HCT116 (cell line): Measurements from ENCODE around the gene HOXC12.

Experiments used
- CTCF ChIP-seq, 3 experiments: fragments of 200-600 bp in 1 of 3; sonication (generic) in 1 of 3; IDR thresholded peaks in 2 of 3; conservative IDR thresholded peaks in 1 of 3; 2 replicates each; pipeline ENCODE4 v1.5.1; 2012 to 2017; ENCODE audit warnings: low read depth in 2 of 3, low read length in 2 of 3, antibody characterized with exemption in 1 of 3, borderline replicate concordance in 1 of 3, control low read depth in 1 of 3, mild to moderate bottlenecking in 1 of 3, mixed read lengths in 1 of 3, mixed run types in 1 of 3, moderate library complexity in 1 of 3; ENCODE audit not compliant: insufficient read depth in 1 of 3
- ELF1 ChIP-seq: IDR thresholded peaks from 2 replicates; pipeline ENCODE4 v1.6.1; 2012; ENCODE audit warnings: low read depth, borderline replicate concordance
- EZH2 ChIP-seq: fragments of 200-600 bp; sonication (generic); IDR thresholded peaks from 2 replicates; pipeline ENCODE4 v1.6.1; 2017; ENCODE audit warnings: antibody characterized with exemption, mixed run types
- FOSL1 ChIP-seq: IDR thresholded peaks from 2 replicates; pipeline ENCODE4 v1.6.1; 2012; ENCODE audit warnings: low read depth
- MAX ChIP-seq: IDR thresholded peaks from 2 replicates; pipeline ENCODE4 v1.6.1; 2012
- POLR2A ChIP-seq: IDR thresholded peaks from 2 replicates; pipeline ENCODE4 v1.7.0; 2011; ENCODE audit warnings: borderline replicate concordance; ENCODE audit not compliant: insufficient read depth, insufficient read length; ENCODE audit errors: extremely low read depth
- POLR2AphosphoS5 ChIP-seq: IDR thresholded peaks from 2 replicates; pipeline ENCODE4 v1.6.1; 2011; ENCODE audit warnings: mild to moderate bottlenecking, low read depth, low read length, moderate library complexity
- ZFX ChIP-seq: fragments of 450-650 bp; IDR thresholded peaks from 2 replicates; pipeline ENCODE4 v1.6.1; 2017

GRCh38 chr12:53968214-53969127 is 13.8 kb downstream of the HOXC12 start:
- TF ChIP-seq CTCF (IDR thresholded peaks at IDR 0.05 in 2 of 3, conservative IDR thresholded peaks at IDR 0.05 in 1 of 3; ENCODE audit: borderline replicate concordance in 1 of 3, insufficient read depth in 1 of 3, low read depth in 2 of 3, low read length in 2 of 3) (no peak), ELF1 (no peak), EZH2 (no peak), POLR2AphosphoS5 (no peak), ZFX (no peak), POLR2A (no peak), MAX (no peak), FOSL1 (no peak)
